Measurements from ENCODE around the gene CXCL5. TPM values are rescaled to one million over a fixed set of nuclear protein-coding genes. Genes with fewer than 3 reads are reported as not detected.

The CXCL5 gene
- total RNA-seq, 4 donors from 2014 or later = 0.23 to 0.70 TPM; not detected in 2

DNA sequence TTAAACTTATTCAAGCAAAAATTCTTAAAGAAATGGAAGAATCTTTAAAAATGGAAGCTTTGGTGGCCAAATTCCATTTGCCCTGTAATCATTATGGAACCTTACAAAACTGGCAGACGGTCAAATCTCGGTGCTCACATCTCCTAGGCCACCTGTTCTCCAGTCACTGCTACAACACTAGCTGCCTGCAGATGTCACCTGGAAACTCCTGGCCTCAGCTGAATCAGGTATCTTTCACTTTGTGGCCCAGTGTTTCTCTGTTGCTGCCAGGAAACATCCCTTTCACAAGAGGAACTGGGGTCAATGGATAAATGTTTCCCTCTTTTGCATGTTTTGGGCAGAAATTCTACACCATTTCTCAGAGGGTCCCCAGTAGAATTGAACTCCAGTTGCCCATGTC, 44.2 kb upstream of the CXCL5 start:
- DNase-seq = no peak
- intact Hi-C loops (cut with DNase I) = no loop called here
- H3K4me1 ChIP-seq = peaks cover 0 to 21% (median 4%) of the 10 kb centered on the region in 3 donors
- WGBS, 2 donors = 66 to 92% methylated on average over 2 of the region's 2 CpGs
- H3K27ac ChIP-seq = no peak overlapping the region
- peaks cover 0 to 8% (median 0%) of the 10 kb centered on the region in 3 donors for H3K9me3 ChIP-seq
- no peak overlapping the region for H3K4me3 ChIP-seq
- H3K27me3 ChIP-seq = peaks cover 0 to 11% (median 0%) of the 10 kb centered on the region in 4 donors
- H3K36me3 ChIP-seq = no peaks in the 10 kb centered on the region
- TF ChIP-seq POLR2A (IDR thresholded peaks at IDR 0.05) = no peak

DNA sequence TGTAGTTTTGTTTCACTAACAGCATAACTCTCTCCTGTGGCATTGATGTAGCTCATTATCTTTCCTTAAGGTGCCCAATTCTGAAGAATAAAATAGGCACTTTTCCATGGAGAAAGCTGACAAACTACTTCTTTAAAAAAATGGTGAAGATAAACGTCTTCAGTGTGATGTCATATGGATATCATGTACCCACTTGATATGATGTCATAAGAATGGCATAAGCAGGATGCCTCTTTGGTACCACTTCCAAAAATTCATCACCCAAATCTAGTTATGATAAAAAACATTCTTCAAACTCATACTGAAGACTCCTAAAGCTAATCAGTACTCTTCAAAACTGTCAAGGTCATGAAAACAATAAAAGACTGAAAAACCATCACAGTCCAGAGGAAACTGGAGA, 42.9 kb upstream of the CXCL5 start:
- Histone ChIP-seq H3K27me3 (peaks cover 0 to 11% (median 0%) of the 10 kb centered on the region in 4 donors), H3K9me3 (no peaks in the 10 kb centered on the region), H3K4me1 (peaks cover 0 to 24% (median 4%) of the 10 kb centered on the region in 3 donors), H3K27ac (no peak overlapping the region), H3K4me3 (no peak overlapping the region), H3K36me3 (no peaks in the 10 kb centered on the region)
- DNase-seq = no peak
- intact Hi-C loops (cut with DNase I) = no loop called here
- WGBS, 2 donors = 13 to 47% methylated on average over 1 of the region's 1 CpG
- TF ChIP-seq, protein P1, sequence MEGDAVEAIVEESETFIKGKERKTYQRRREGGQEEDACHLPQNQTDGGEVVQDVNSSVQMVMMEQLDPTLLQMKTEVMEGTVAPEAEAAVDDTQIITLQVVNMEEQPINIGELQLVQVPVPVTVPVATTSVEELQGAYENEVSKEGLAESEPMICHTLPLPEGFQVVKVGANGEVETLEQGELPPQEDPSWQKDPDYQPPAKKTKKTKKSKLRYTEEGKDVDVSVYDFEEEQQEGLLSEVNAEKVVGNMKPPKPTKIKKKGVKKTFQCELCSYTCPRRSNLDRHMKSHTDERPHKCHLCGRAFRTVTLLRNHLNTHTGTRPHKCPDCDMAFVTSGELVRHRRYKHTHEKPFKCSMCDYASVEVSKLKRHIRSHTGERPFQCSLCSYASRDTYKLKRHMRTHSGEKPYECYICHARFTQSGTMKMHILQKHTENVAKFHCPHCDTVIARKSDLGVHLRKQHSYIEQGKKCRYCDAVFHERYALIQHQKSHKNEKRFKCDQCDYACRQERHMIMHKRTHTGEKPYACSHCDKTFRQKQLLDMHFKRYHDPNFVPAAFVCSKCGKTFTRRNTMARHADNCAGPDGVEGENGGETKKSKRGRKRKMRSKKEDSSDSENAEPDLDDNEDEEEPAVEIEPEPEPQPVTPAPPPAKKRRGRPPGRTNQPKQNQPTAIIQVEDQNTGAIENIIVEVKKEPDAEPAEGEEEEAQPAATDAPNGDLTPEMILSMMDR (IDR thresholded peaks at IDR 0.05) = no peak
- no peak for TF ChIP-seq POLR2A (IDR thresholded peaks at IDR 0.05)

DNA sequence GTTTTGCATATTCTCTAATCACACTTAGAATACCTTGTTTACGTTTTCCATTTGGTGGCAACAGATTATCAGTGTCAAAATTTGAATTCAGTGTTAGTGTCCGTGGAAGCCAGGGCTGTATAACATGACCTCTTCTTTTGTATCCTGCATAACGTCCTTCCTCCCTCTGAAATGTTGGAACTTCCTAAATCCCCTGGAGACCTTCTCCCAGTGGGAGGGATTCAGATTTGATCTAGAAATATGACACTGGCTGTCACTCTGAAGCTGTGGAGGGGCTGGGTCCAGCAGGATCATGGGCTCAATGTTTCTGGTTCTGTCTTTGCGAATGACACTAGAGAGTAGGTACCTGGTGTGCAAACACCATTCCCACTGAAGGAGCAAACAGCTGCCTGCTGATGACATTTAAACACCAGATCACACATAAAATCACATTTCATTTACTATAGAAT, 40.9 kb upstream of the CXCL5 start:
- no peak for TF ChIP-seq POLR2A (IDR thresholded peaks at IDR 0.05)
- TF ChIP-seq, protein P1 (IDR thresholded peaks at IDR 0.05) = no peak
- peak overlapping the region in 3 of 4 donors; percentile 13 to 63 (median 62) for H3K27ac ChIP-seq
- peaks cover 0 to 24% (median 4%) of the 10 kb centered on the region in 3 donors for H3K4me1 ChIP-seq
- intact Hi-C loops (cut with DNase I) = no loop called here
- peaks cover 0 to 11% (median 0%) of the 10 kb centered on the region in 4 donors for H3K27me3 ChIP-seq
- H3K4me3 ChIP-seq = peak overlapping the region; percentile 47 to 79 (median 62)
- no peaks in the 10 kb centered on the region for H3K36me3 ChIP-seq
- H3K9me3 ChIP-seq = no peaks in the 10 kb centered on the region
- DNase-seq = no peak
- 20 to 23% methylated on average over 4 of the region's 4 CpGs for WGBS, 2 donors

DNA sequence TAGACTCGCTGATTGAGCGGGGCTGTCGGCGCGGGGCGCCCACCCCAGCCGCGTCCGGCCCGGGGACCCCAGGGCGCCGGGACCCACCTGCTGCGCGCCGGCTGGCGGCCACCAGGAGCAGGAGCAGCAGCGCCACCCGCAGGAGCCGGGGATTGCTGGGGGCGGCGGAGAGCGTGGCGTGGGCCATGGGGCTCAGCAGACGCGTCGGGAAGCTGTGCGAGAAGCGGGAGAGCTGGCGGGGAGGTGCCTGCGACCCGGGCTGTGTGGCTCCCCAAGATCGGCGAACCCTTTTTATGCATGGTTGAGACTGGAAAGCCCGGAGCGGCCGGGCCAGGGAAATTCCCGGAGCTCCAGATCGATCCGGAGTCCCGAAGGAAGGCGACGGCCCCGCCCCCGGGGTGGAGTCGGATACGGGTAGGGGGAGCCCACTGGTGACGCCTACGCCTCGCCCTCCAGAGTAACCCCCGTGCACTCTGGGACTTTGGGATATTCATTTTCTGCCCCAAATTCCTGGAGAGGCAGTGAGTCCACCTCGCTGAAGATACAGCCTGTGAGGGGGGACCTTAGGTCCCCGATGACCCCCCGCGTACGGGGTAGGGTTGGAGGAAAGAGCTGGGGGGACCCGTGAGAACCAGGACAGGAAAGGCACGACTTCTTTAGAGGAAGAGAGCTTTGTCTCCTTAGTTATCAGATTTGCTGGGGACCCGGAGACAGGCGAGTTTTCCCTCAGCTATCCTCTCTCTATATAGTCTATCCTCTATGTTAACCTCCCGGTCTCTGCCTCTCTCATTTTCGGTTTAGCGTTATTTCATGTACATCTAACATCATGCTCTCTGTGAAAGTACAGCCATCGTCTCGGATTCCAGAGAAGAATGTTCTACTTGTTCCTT, 40.2 kb upstream of the CXCL5 start, which contains the start of gene CXCL3:
CXCL3 (minus strand) TSS at position 265 of the 890 bp plus-strand sequence; CDS start at position 187, 78 bp downstream.
- peak within 1 kb of the TSS; percentile 47 to 79 (median 62) for H3K4me3 ChIP-seq
- peaks cover 0 to 11% (median 0%) of the 10 kb centered on the region in 4 donors for H3K27me3 ChIP-seq
- peaks cover 0 to 24% (median 4%) of the 10 kb centered on the region in 3 donors for H3K4me1 ChIP-seq
- no peaks in the 10 kb centered on the region for H3K9me3 ChIP-seq
- WGBS, 2 donors = 0% methylated on average over 21 to 23 of the region's 64 CpGs
- peak within 1 kb of the TSS; percentile 13 to 63 (median 58) for H3K27ac ChIP-seq
- peak in 1 of 4 donors; percentile 20 for TF ChIP-seq POLR2A (IDR thresholded peaks at IDR 0.05)
- TF ChIP-seq, protein P1 (IDR thresholded peaks at IDR 0.05) = peak; percentile 13 to 62 (median 41)
- H3K36me3 ChIP-seq = no peaks in the 10 kb centered on the region
- intact Hi-C loops (cut with DNase I) = no loop called here
- DNase-seq = no peak

DNA sequence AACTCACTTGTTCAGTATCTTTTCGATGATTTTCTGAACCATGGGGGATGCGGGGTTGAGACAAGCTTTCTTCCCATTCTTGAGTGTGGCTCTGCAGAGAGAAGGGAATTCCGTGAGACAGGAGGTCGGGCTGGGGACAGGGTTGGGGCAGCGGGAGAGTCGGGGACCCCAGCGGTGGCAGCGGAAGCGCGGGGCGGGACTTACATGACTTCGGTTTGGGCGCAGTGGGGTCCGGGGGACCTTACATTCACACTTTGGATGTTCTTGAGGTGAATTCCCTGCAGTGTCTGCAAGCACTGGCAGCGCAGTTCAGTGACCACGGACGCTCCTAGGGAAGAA, 39.6 kb upstream of the CXCL5 start:
- intact Hi-C loops (cut with DNase I) = no loop called here
- Histone ChIP-seq H3K9me3 (no peaks in the 10 kb centered on the region), H3K27ac (peak overlapping the region; percentile 13 to 63 (median 58))

More for the DNA sequence above, 39.6 kb upstream of the CXCL5 start:
- TF ChIP-seq, protein P1 (IDR thresholded peaks at IDR 0.05) = no peak
- TF ChIP-seq POLR2A (IDR thresholded peaks at IDR 0.05) = no peak
- no peak for DNase-seq
- 4 to 43% methylated on average over 1 to 5 of the region's 17 CpGs for WGBS, 2 donors
- Histone ChIP-seq H3K27me3 (peaks cover 0 to 11% (median 0%) of the 10 kb centered on the region in 4 donors), H3K4me1 (peaks cover 0 to 24% (median 4%) of the 10 kb centered on the region in 3 donors), H3K36me3 (no peaks in the 10 kb centered on the region), H3K4me3 (peak overlapping the region; percentile 47 to 79 (median 62))
